Fibroblast of mammary gland (primary cell): ENCODE measurements around the gene PCDHA6.
A peak's percentile ranks its signal among the peaks of the same experiment; 100 is the strongest.

Experiments used
- DNase-seq: peaks from one replicate; pipeline ENCODE4 v3.0.0-alpha.2; 2010; ENCODE audit warnings: low read depth
- H3K4me3 ChIP-seq: 2 replicates; pipeline ENCODE4 v1.5.1; 2011; ENCODE audit warnings: low read depth, mild to moderate bottlenecking, low read length, moderate library complexity; ENCODE audit not compliant: control insufficient read depth
- CTCF ChIP-seq: conservative IDR thresholded peaks from 2 replicates; pipeline ENCODE4 v1.5.1; 2011; ENCODE audit warnings: low read depth, low read length, inconsistent platforms; ENCODE audit not compliant: control insufficient read depth, insufficient read depth

PCDHA6 gene

GRCh38 chr5:140857177-140857986 lies 29.6 kb downstream of the PCDHA6 start:
- no peak for DNase-seq
- H3K4me3 ChIP-seq, result no peak overlapping the region
- TF ChIP-seq CTCF, result no peak

GRCh38 chr5:140857987-140858240 lies 30.2 kb downstream of the PCDHA6 start:
- no peak overlapping the region for H3K4me3 ChIP-seq
- no peak for DNase-seq
- TF ChIP-seq CTCF, result no peak

GRCh38 chr5:140862441-140863295 lies 34.9 kb downstream of the PCDHA6 start:
- H3K4me3 ChIP-seq, result no peak overlapping the region
- DNase-seq, result no peak
- TF ChIP-seq CTCF, result no peak

- peak; percentile 30 for TF ChIP-seq CTCF
- peak; percentile 12 for DNase-seq
- H3K4me3 ChIP-seq, result no peak within 1 kb of the TSS
Measured at GRCh38 chr5:140868721-140869554, 41.2 kb downstream of the PCDHA6 start, which contains the start of gene PCDHA11. PCDHA11 (plus strand) TSS chr5:140868957; CDS start chr5:140869104, 147 bp downstream.

- no peak overlapping the region for H3K4me3 ChIP-seq
- TF ChIP-seq CTCF, result peak; percentile 29
- DNase-seq, result peak; percentile 19
Measured at GRCh38 chr5:140869555-140869886, 41.8 kb downstream of the PCDHA6 start.
